MM.1S (cell line): Measurements from ENCODE around the gene DHDH.

ENCODE experiments used
- DNase-seq: peaks from one replicate; pipeline ENCODE4 v3.0.0-alpha.2; 2015
- H2AFZ ChIP-seq: fragments of 300-600 bp; sonication (generic); 2 replicates; pipeline ENCODE4 v1.6.0; 2016; ENCODE audit warnings: antibody characterized with exemption, low read length
- H3F3A ChIP-seq: fragments of 300-600 bp; sonication (generic); 2 replicates; pipeline ENCODE4 v1.6.1; 2016; ENCODE audit warnings: mild to moderate bottlenecking, antibody characterized with exemption, low read length, moderate library complexity, mixed read lengths; ENCODE audit not compliant: insufficient read depth
- H3K27ac ChIP-seq: fragments of 300-600 bp; sonication (generic); 2 replicates; pipeline ENCODE4 v1.5.1; 2016; ENCODE audit warnings: mild to moderate bottlenecking, low read length
- H3K27me3 ChIP-seq: fragments of 300-600 bp; sonication (generic); replicated peaks from 2 replicates; pipeline ENCODE4 v1.6.0; 2016; ENCODE audit warnings: low read length; ENCODE audit not compliant: insufficient read depth
- H3K36me3 ChIP-seq: fragments of 300-600 bp; sonication (generic); replicated peaks from 2 replicates; pipeline ENCODE4 v1.6.1; 2016; ENCODE audit warnings: mild to moderate bottlenecking, low read length, mixed read lengths; ENCODE audit not compliant: insufficient read depth
- H3K4me1 ChIP-seq: fragments of 300-600 bp; sonication (generic); 2 replicates; pipeline ENCODE4 v1.6.1; 2016; ENCODE audit warnings: low read length, mixed read lengths
- H3K4me2 ChIP-seq: fragments of 300-600 bp; sonication (generic); 2 replicates; pipeline ENCODE4 v1.6.0; 2016; ENCODE audit warnings: low read depth, low read length
- H3K4me3 ChIP-seq: fragments of 300-600 bp; sonication (generic); 2 replicates; pipeline ENCODE4 v1.5.1; 2016; ENCODE audit warnings: low read length, mixed read lengths
- H3K79me2 ChIP-seq: fragments of 300-600 bp; sonication (generic); 2 replicates; pipeline ENCODE4 v1.6.1; 2016; ENCODE audit warnings: mixed run types, low read length, mixed read lengths
- H3K9ac ChIP-seq: fragments of 300-600 bp; sonication (generic); 2 replicates; pipeline ENCODE4 v1.6.1; 2016; ENCODE audit warnings: low read length, mixed read lengths
- H3K9me2 ChIP-seq: fragments of 300-600 bp; sonication (generic); replicated peaks from 2 replicates; pipeline ENCODE4 v1.6.1; 2016; ENCODE audit warnings: mild to moderate bottlenecking, low read length, mixed read lengths; ENCODE audit not compliant: insufficient read depth
- H3K9me3 ChIP-seq: fragments of 300-600 bp; sonication (generic); replicated peaks from 2 replicates; pipeline ENCODE4 v1.6.1; 2016; ENCODE audit warnings: mild to moderate bottlenecking, low read length, mixed read lengths; ENCODE audit not compliant: insufficient read depth
- H4K20me1 ChIP-seq: fragments of 300-600 bp; sonication (generic); 2 replicates; pipeline ENCODE4 v1.6.1; 2016; ENCODE audit warnings: mild to moderate bottlenecking, low read length, moderate library complexity, mixed read lengths; ENCODE audit not compliant: insufficient read depth
- EZH2 ChIP-seq: fragments of 300-600 bp; sonication (generic); optimal IDR thresholded peaks from 2 replicates; pipeline ENCODE3; 2017; ENCODE audit warnings: low read depth, mild to moderate bottlenecking, antibody characterized with exemption, low read length, mixed read lengths
- EZH2phosphoT487 ChIP-seq: fragments of 300-600 bp; sonication (generic); IDR thresholded peaks from 2 replicates; pipeline ENCODE4 v1.6.1; 2018; ENCODE audit warnings: antibody characterized with exemption, low read length
- TF ChIP-seq, protein P1 (sequence below): fragments of 300-600 bp; sonication (generic); IDR thresholded peaks from 2 replicates; pipeline ENCODE4 v1.5.1; 2016; ENCODE audit warnings: antibody characterized with exemption, low read length, mixed read lengths

Gene DHDH

DNA sequence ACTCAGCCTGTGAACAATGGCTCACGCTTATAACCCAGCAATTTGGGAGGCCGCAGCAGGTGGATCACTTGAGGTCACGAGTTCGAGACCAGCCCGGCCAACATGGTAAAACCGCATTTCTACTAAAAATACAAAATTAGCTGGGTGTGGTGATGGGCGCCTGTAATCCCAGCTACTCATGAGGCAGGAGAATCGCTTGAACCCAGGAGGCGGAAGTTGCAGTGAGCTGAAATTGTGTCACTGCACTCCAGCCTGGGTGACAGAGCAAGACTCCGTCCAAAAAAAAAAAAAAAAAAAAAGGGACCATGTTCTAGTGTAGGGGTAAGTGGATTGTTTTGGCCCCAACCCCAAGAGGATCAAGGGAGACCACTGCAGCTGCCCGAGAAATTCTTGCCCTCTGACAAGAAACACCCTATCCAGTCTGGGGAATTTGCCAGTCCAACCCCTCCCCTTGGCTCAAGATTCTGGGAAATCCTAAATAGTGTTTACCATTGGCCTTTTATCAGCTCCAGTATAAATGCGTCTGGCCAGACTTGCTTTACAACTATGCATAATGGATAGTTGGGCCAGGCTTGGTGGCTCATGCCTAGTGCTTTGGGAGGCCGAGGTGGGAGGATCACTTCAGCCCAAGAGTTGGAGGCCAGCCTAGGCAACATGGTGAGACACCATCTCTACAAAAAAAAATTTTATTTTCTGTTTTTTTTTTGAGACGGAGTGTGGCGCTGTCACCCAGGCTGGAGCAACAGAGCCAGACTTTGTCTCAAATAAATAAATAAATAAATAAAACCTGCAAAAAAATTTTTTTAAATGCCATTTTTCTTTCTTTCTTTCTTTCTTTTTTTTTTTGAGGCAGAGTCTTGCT, 5.1 kb upstream of the DHDH start:
- DNase-seq = no peak
- 0 out of 2 replicates have a peak, but pooled peaks cover 4% of the 10 kb centered on the region for H3K4me1 ChIP-seq
- no peak overlapping the region for H2AFZ ChIP-seq
- no peaks in the 10 kb centered on the region; the same call in 1 of the 2 replicates for H3F3A ChIP-seq
- no peaks in the 10 kb centered on the region for H3K27me3 ChIP-seq
- no peaks in the 10 kb centered on the region for H3K9me2 ChIP-seq
- H3K4me2 ChIP-seq = no peak overlapping the region
- no peak overlapping the region for H3K9ac ChIP-seq
- no peak overlapping the region for H3K4me3 ChIP-seq
- H3K36me3 ChIP-seq = no peaks in the 10 kb centered on the region
- no peaks in the 10 kb centered on the region for H3K9me3 ChIP-seq
- no peak for TF ChIP-seq EZH2
- no peaks in the 10 kb centered on the region for H4K20me1 ChIP-seq
- no peaks in the 10 kb centered on the region for H3K79me2 ChIP-seq
- no peak overlapping the region for H3K27ac ChIP-seq

DNA sequence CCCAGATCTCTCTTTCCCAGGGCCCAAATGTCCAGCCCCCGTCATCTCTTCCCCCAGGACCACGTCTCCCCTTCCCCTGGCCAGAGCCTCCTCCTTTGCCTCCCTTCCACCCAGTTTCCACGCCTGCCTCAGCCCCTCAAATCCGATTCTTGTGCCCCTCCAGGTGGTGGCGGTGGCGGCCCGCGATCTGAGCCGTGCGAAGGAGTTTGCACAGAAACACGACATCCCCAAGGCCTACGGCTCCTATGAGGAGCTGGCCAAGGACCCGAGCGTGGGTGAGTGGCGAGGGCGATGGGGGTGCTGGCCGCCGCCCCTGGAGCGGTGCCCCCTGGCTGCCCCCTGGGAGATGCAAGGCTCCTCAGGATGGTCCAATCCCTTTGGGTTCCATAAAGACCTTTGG, 1.3 kb downstream of the DHDH start:
- TF ChIP-seq EZH2 (no peak), EZH2phosphoT487 (no peak)
- TF ChIP-seq, protein P1, sequence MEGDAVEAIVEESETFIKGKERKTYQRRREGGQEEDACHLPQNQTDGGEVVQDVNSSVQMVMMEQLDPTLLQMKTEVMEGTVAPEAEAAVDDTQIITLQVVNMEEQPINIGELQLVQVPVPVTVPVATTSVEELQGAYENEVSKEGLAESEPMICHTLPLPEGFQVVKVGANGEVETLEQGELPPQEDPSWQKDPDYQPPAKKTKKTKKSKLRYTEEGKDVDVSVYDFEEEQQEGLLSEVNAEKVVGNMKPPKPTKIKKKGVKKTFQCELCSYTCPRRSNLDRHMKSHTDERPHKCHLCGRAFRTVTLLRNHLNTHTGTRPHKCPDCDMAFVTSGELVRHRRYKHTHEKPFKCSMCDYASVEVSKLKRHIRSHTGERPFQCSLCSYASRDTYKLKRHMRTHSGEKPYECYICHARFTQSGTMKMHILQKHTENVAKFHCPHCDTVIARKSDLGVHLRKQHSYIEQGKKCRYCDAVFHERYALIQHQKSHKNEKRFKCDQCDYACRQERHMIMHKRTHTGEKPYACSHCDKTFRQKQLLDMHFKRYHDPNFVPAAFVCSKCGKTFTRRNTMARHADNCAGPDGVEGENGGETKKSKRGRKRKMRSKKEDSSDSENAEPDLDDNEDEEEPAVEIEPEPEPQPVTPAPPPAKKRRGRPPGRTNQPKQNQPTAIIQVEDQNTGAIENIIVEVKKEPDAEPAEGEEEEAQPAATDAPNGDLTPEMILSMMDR = no peak
- Histone ChIP-seq H3K79me2 (no peaks in the 10 kb centered on the region), H3K27ac (no peak overlapping the region), H3K9me3 (no peaks in the 10 kb centered on the region), H3K27me3 (no peaks in the 10 kb centered on the region), H3K4me2 (no peak overlapping the region), H4K20me1 (no peaks in the 10 kb centered on the region), H2AFZ (no peak overlapping the region), H3K9me2 (no peaks in the 10 kb centered on the region), H3K4me3 (no peak overlapping the region), H3F3A (no peaks in the 10 kb centered on the region), H3K36me3 (no peaks in the 10 kb centered on the region), H3K4me1 (0 out of 2 replicates have a peak, but pooled peaks cover 4% of the 10 kb centered on the region), H3K9ac (no peak overlapping the region)
- no peak for DNase-seq

DNA sequence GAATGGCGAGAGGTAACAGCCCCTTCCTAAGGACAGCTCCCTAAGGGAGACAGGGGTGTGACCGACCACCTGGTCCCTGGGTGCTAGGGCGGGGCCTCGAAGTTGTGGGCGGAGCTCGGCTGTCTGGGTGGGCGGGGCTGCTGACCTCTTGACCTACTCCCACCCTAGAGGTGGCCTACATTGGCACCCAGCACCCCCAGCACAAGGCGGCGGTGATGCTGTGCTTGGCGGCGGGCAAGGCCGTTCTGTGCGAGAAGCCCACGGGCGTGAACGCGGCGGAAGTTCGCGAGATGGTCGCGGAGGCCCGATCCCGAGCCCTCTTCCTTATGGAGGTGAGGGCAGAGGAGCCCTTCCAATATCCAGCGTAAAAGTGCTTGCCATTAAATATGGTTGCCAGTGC, 2.4 kb downstream of the DHDH start:
- Histone ChIP-seq H2AFZ (no peak overlapping the region), H3K4me3 (no peak overlapping the region), H3K27ac (no peak overlapping the region), H3K9me3 (no peaks in the 10 kb centered on the region), H3K4me2 (no peak overlapping the region), H3K79me2 (no peaks in the 10 kb centered on the region), H3K9me2 (no peaks in the 10 kb centered on the region), H3K9ac (no peak overlapping the region), H3F3A (no peaks in the 10 kb centered on the region), H3K36me3 (no peaks in the 10 kb centered on the region), H3K27me3 (no peaks in the 10 kb centered on the region), H3K4me1 (0 out of 2 replicates have a peak, but pooled peaks cover 4% of the 10 kb centered on the region), H4K20me1 (no peaks in the 10 kb centered on the region)
- no peak for DNase-seq
- TF ChIP-seq EZH2 (no peak), EZH2phosphoT487 (no peak)
- TF ChIP-seq, protein P1 = no peak

DNA sequence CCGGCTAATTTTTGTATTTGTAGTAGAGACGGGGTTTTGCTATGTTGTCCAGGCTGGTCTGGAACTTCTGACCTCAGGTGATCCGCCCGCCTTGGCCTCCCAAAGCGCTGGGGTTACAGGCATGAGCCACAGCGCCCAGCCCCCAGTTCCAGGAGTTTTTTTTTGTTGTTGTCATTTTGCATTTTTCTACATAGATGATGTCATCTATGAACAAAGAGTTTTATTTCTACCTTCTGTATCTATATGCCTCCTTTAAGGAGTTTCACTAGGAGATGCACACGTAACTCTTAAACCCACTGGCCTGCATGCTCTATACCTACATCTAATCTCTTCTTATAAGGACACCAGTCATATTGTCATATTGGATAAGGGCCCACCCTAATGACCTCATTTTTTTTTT, 4.8 kb downstream of the DHDH start:
- Histone ChIP-seq H3K4me3 (no peak overlapping the region), H3F3A (no peaks in the 10 kb centered on the region), H3K4me2 (no peak overlapping the region), H3K36me3 (no peaks in the 10 kb centered on the region), H3K9me2 (no peaks in the 10 kb centered on the region), H3K79me2 (no peaks in the 10 kb centered on the region), H2AFZ (no peak overlapping the region), H3K4me1 (no peaks in the 10 kb centered on the region), H3K27ac (no peak overlapping the region), H3K27me3 (no peaks in the 10 kb centered on the region), H4K20me1 (no peaks in the 10 kb centered on the region), H3K9me3 (no peaks in the 10 kb centered on the region), H3K9ac (no peak overlapping the region)
- DNase-seq = no peak
- TF ChIP-seq EZH2 = no peak
- TF ChIP-seq, protein P1 = no peak
- no peak for TF ChIP-seq EZH2phosphoT487
